ENCODE measurements around the gene LIFR.
"Not testable (repeated sequence)": the region's sequence is repeated elsewhere in the genome, so short reads cannot be mapped to it uniquely, and the experiment has no call there.

LIFR gene

DNA sequence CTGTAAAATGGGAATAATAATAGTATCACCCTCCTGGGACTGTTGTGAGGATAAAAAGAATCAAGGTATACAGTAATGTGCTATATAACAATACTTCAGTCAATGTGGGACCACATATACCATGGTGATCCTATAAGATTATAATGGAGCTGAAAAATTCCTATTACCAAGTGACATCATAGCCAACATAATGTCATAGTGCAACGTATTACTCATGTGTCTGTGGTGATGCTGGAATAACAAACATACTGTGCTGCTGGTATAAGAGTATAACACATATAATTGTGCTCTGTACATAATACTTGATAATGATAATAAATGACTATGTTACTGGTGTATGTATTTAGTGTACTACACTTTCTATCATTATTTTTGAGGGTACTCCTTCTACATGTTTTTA, 38.1 kb downstream of the LIFR start:
- H3K4me3 ChIP-seq (ENCODE audit: control insufficient read depth, low read depth, low read length) = no peak overlapping the region
- no peak for DNase-seq (ENCODE audit: low read depth)
- TF ChIP-seq, protein P1, sequence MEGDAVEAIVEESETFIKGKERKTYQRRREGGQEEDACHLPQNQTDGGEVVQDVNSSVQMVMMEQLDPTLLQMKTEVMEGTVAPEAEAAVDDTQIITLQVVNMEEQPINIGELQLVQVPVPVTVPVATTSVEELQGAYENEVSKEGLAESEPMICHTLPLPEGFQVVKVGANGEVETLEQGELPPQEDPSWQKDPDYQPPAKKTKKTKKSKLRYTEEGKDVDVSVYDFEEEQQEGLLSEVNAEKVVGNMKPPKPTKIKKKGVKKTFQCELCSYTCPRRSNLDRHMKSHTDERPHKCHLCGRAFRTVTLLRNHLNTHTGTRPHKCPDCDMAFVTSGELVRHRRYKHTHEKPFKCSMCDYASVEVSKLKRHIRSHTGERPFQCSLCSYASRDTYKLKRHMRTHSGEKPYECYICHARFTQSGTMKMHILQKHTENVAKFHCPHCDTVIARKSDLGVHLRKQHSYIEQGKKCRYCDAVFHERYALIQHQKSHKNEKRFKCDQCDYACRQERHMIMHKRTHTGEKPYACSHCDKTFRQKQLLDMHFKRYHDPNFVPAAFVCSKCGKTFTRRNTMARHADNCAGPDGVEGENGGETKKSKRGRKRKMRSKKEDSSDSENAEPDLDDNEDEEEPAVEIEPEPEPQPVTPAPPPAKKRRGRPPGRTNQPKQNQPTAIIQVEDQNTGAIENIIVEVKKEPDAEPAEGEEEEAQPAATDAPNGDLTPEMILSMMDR (IDR thresholded peaks at IDR 0.05; ENCODE audit: control insufficient read depth, insufficient read depth, low read depth, low read length, missing control alignments) = no peak

DNA sequence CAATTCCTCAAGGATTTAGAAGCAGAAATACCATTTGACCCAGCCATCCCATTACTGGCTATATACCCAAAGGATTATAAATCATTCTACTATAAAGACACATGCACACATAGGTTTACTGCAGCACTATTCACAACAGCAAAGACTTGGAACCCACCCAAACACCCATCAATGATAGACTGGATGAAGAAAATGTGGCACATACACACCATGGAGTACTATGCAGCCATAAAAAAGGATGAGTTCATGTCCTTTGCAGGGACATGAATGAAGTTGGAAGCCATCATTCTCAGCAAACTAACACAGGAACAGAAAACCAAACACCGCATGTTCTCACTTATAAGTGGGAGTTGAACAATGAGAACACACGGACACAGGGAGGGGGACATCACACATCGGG, 39.8 kb downstream of the LIFR start:
- H3K4me3 ChIP-seq (ENCODE audit: control insufficient read depth, low read depth, low read length); DNase-seq (ENCODE audit: low read depth): not testable (repeated sequence)

DNA sequence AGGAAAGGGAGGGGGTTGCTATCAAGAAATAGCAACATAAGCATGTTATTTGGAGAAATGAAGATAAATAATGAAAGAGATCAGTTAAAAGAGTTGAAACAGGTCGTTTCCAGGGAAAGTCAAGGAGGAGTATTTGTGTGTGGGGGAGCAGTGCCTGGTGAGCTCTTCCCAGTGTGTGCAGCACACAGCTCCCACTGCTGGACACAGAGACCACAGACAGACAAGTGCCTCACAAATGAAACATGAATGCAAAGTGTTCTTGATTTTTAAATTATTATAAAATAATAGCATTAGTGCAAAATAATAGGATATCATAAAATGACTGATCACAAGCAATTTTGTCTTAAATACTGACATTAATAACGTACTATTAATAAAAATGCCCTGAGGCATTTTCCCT, 40.8 kb downstream of the LIFR start:
- no peak for DNase-seq (ENCODE audit: low read depth)
- TF ChIP-seq, protein P1 (IDR thresholded peaks at IDR 0.05; ENCODE audit: control insufficient read depth, insufficient read depth, low read depth, low read length, missing control alignments) = peak; percentile 71
- no peak overlapping the region for H3K4me3 ChIP-seq (ENCODE audit: control insufficient read depth, low read depth, low read length)

DNA sequence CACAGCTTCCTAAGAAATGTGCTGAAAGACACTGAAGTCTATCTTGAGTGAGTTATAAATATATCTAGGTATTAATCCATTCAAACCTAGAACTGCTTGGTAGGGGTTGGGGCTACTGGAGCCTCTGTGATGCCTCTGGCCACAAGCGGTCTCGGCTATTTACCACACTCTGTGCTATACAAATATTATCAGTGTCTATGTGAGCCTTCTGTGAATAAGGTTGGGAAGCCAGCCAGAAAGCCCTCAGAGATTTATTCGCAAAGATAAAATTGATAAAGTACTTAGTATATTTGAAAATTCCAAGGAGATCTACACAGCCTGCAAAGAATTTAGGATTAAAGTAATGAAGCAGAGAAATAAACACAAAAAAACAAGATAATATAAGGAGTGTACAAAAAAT, 41.4 kb downstream of the LIFR start:
- no peak overlapping the region for H3K4me3 ChIP-seq (ENCODE audit: control insufficient read depth, low read depth, low read length)
- TF ChIP-seq, protein P1 (IDR thresholded peaks at IDR 0.05; ENCODE audit: control insufficient read depth, insufficient read depth, low read depth, low read length, missing control alignments) = no peak
- DNase-seq (ENCODE audit: low read depth) = no peak

DNA sequence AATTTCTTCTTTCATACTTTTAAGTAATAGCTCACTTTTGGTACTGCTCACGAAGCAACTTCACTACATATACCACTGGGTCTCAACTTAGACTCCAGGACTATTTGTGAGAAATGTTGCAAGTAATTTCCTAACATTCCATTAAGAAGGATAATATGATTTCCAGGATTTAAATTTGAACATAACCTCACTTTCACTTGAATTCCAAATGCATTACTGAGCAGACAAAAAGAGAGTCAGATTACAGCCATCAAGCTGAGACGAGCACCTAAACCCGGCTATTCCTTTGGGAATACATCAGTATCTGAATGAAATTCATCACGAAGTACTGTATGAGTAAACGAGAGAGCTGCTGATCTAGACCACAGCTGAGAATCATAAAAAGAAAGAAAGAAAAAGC, 47.3 kb downstream of the LIFR start:
- H3K4me3 ChIP-seq (ENCODE audit: control insufficient read depth, low read depth, low read length) = no peak overlapping the region
- peak; percentile 86 for DNase-seq (ENCODE audit: low read depth)
- TF ChIP-seq, protein P1 (IDR thresholded peaks at IDR 0.05; ENCODE audit: control insufficient read depth, insufficient read depth, low read depth, low read length, missing control alignments) = no peak

DNA sequence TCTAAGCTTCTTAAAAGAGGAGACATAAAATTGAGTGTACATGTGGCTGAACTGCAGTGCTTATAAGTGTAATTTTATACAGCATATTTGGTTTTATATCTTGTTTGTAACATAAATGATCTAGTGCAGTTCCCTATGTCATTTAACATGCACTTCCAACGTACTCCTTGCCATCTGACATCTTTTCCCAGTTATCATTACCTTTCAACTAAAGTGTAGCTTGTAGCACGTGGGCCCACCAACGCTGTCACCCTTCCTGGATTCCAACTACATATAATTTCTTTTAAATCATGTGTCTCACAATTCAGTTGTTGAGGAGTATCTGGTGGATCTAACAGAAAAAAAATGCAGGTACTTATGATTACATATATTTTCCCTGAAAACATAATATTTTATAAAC, 50.1 kb downstream of the LIFR start:
- TF ChIP-seq, protein P1 (IDR thresholded peaks at IDR 0.05; ENCODE audit: control insufficient read depth, insufficient read depth, low read depth, low read length, missing control alignments) = no peak
- H3K4me3 ChIP-seq (ENCODE audit: control insufficient read depth, low read depth, low read length) = no peak overlapping the region
- no peak for DNase-seq (ENCODE audit: low read depth)

DNA sequence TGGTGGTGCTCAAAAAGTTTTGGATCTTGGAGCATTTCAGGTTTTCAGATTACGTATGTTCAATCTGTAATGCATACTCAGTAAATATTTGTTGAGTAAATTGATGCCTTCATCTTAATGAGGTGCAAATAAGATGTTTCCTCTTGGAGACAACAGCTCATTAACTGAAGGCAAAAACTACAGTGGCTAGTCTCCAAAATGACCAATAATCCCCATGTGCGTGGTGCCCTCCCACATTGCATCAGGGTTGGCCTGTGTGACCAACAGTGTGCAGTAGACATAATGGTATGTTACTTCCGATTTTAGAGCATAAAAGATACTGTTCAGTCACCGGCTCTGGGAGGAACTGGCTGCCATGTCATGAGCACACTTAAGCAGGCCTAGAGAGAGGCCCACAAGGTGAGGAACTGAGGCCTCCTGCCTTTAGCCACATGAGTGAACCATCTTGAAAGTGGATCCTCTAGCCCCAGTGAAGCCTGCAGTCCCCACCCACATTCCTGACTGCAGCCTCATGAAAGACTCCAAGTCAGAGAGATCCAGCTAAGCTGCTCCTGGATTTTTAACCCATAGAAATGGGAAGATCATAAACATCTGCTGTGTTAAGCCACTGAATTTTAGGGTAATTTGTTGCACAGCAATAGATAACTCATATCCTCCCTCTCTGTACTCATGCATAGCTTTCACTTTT, 55.7 kb downstream of the LIFR start:
- peak; percentile 28 for DNase-seq (ENCODE audit: low read depth)
- TF ChIP-seq, protein P1 (IDR thresholded peaks at IDR 0.05; ENCODE audit: control insufficient read depth, insufficient read depth, low read depth, low read length, missing control alignments) = no peak
- no peak overlapping the region for H3K4me3 ChIP-seq (ENCODE audit: control insufficient read depth, low read depth, low read length)
